Astrocyte (in vitro differentiated cells and primary cell): ENCODE data around the gene EPN2. TPM values are rescaled to one million over a fixed set of nuclear protein-coding genes. Genes with fewer than 3 reads are reported as not detected.
A peak's percentile ranks its signal among the peaks of the same experiment; 100 is the strongest.

Source experiments
- DNase-seq: peaks from one replicate; pipeline ENCODE4 v3.0.0-alpha.2; 2010; ENCODE audit warnings: low read depth
- FAIRE-seq: peaks from 2 replicates; lab custom pipeline; 2011; peaks lifted over from hg19 to GRCh38; lab: Jason Lieb, UNC
- H2AFZ ChIP-seq: 2 replicates; pipeline ENCODE4 v1.6.0; 2012; ENCODE audit warnings: low read depth, low read length, inconsistent platforms
- H3K27ac ChIP-seq: 2 replicates; pipeline ENCODE4 v1.5.1; 2011; ENCODE audit warnings: low read depth, low read length, inconsistent platforms
- H3K27me3 ChIP-seq: 2 replicates; pipeline ENCODE4 v1.6.0; 2011; ENCODE audit warnings: low read length, inconsistent platforms; ENCODE audit not compliant: insufficient read depth
- H3K36me3 ChIP-seq: 2 replicates; pipeline ENCODE4 v1.5.1; 2011; ENCODE audit warnings: low read length, inconsistent platforms; ENCODE audit not compliant: insufficient read depth
- H3K4me1 ChIP-seq: 2 replicates; pipeline ENCODE4 v1.5.1; 2011; ENCODE audit warnings: low read length, inconsistent platforms; ENCODE audit not compliant: insufficient read depth
- H3K4me2 ChIP-seq: 2 replicates; pipeline ENCODE4 v1.6.0; 2012; ENCODE audit warnings: low read length, inconsistent platforms
- H3K4me3 ChIP-seq: 2 replicates; pipeline ENCODE4 v1.5.1; 2011; ENCODE audit warnings: low read depth, mild to moderate bottlenecking, low read length, inconsistent platforms; ENCODE audit not compliant: insufficient read depth
- H3K79me2 ChIP-seq: 2 replicates; pipeline ENCODE4 v1.6.0; 2012; ENCODE audit warnings: mild to moderate bottlenecking, low read length, inconsistent platforms; ENCODE audit not compliant: insufficient read depth
- H3K9ac ChIP-seq: 2 replicates; pipeline ENCODE4 v1.6.0; 2012; ENCODE audit warnings: mild to moderate bottlenecking, low read length, inconsistent platforms
- H3K9me3 ChIP-seq: 2 replicates; pipeline ENCODE4 v1.5.1; 2012; ENCODE audit warnings: low read depth, mild to moderate bottlenecking, low read length, inconsistent platforms; ENCODE audit not compliant: insufficient read depth
- H4K20me1 ChIP-seq: 2 replicates; pipeline ENCODE4 v1.6.0; 2012; ENCODE audit warnings: low read length, inconsistent platforms; ENCODE audit not compliant: insufficient read depth
- H3K27ac Mint-ChIP-seq: one replicate; pipeline ENCODE4 v1.8.0; 2021; ENCODE audit warnings: mild to moderate bottlenecking, mixed read lengths; ENCODE audit not compliant: unreplicated experiment
- H3K27me3 Mint-ChIP-seq: one replicate; pipeline ENCODE4 v1.8.0; 2021; ENCODE audit warnings: low read depth, mixed read lengths; ENCODE audit not compliant: unreplicated experiment
- H3K36me3 Mint-ChIP-seq: one replicate; pipeline ENCODE4 v1.8.0; 2021; ENCODE audit warnings: low read depth, mixed read lengths; ENCODE audit not compliant: unreplicated experiment
- H3K4me1 Mint-ChIP-seq: one replicate; pipeline ENCODE4 v1.8.0; 2021; ENCODE audit warnings: low read depth, mixed read lengths; ENCODE audit not compliant: unreplicated experiment
- H3K4me3 Mint-ChIP-seq: one replicate; pipeline ENCODE4 v1.8.0; 2021; ENCODE audit warnings: mild to moderate bottlenecking, moderate library complexity, mixed read lengths; ENCODE audit not compliant: unreplicated experiment
- H3K9me3 Mint-ChIP-seq: one replicate; pipeline ENCODE4 v1.8.0; 2021; ENCODE audit warnings: mild to moderate bottlenecking, mixed read lengths; ENCODE audit not compliant: unreplicated experiment
- CTCF ChIP-seq: IDR thresholded peaks from 2 replicates; pipeline ENCODE4 v1.5.1; 2011; ENCODE audit warnings: low read depth, mild to moderate bottlenecking, inconsistent platforms, low read length, moderate library complexity; ENCODE audit not compliant: insufficient read depth
- EZH2 ChIP-seq: IDR thresholded peaks from 2 replicates; pipeline ENCODE4 v1.6.1; 2012; ENCODE audit warnings: mild to moderate bottlenecking, low read length, inconsistent platforms; ENCODE audit not compliant: insufficient read depth
- total RNA-seq: library from RNA; stranded (reverse); gene quantifications from 2 replicates; pipeline ENCODE4 v1.2.1, GENCODE V29; 2021

The EPN2 gene
- total RNA-seq, 1 donor from 2014 or later = 48.7 TPM

DNA sequence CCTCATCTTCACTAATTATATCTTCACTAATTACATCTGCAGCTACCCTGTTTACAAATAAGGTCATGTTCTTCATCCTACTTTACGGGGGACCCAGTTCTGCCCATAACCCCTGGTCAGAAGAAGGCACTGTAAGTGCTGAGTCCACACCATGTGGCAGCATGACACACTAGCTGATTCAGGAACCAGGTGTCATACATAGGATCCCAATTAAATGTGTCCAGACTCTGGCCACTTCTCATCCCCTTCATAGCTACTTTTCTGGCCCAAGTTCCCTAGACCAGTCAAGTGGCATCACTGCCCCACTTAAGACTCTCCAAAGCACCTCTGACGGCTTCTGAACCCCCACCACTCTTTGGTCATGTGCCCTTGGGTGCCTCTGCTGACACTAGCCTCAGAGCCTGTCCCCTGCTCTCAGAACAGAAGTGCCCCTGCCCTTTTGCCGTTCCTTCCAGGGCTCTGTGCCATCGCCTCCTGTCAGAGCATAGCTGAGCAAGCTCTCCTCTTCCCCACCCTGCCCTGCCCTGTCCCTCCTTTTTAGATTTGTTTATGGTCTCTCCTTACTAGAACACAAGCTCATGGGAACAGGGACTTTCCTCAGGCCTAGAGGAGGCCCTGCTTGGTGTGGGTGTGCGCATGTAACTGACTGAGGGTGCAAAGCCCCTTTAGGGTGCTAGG, 64.2 kb downstream of the EPN2 start:
- TF ChIP-seq CTCF (no peak), EZH2 (no peak)
- Mint-ChIP-seq H3K27me3 (no peaks in the 10 kb centered on the region), H3K4me1 (peaks cover 28% of the 10 kb centered on the region), H3K36me3 (peaks cover 8% of the 10 kb centered on the region), H3K4me3 (no peak overlapping the region), H3K27ac (no peak overlapping the region), H3K9me3 (no peaks in the 10 kb centered on the region)
- FAIRE-seq (no peak), DNase-seq (no peak)
- H3K9me3 ChIP-seq = no peaks in the 10 kb centered on the region
- H4K20me1 ChIP-seq = peaks cover 81% of the 10 kb centered on the region
- H3K79me2 ChIP-seq = peaks cover 44% of the 10 kb centered on the region
- no peaks in the 10 kb centered on the region for H3K27me3 ChIP-seq
- no peak overlapping the region for H3K9ac ChIP-seq
- H3K4me2 ChIP-seq = no peak overlapping the region
- no peak overlapping the region for H3K4me3 ChIP-seq
- H3K27ac ChIP-seq = no peak overlapping the region
- no peaks in the 10 kb centered on the region for H3K36me3 ChIP-seq
- H3K4me1 ChIP-seq = peaks cover 17% of the 10 kb centered on the region
- H2AFZ ChIP-seq = no peak overlapping the region

DNA sequence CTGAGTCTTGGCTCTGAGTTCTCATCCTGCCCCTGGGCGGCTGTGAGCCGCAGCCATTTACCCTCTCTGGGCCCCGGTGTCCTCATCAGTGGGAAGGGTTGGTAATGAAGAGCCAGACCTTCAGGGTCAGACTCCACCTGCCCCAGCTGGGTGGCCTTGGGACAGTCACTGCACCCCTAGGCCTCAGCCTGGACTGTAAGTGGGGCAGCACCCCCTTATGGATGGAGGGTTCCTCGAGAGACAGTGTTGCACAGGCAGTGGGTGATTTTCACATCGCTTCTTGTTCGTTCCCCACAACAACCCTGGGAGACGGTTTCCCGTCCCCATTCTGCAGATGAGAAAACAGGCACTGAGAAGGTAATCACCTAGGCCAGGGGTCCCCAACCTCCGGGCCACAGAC, 64.8 kb downstream of the EPN2 start:
- no peaks in the 10 kb centered on the region for H3K9me3 Mint-ChIP-seq
- no peaks in the 10 kb centered on the region for H3K27me3 Mint-ChIP-seq
- no peaks in the 10 kb centered on the region for H3K27me3 ChIP-seq
- DNase-seq (no peak), FAIRE-seq (no peak)
- peaks cover 8% of the 10 kb centered on the region for H3K36me3 Mint-ChIP-seq
- H3K27ac Mint-ChIP-seq = no peak overlapping the region
- H4K20me1 ChIP-seq = peaks cover 81% of the 10 kb centered on the region
- no peaks in the 10 kb centered on the region for H3K36me3 ChIP-seq
- no peak overlapping the region for H3K4me3 Mint-ChIP-seq
- H3K9me3 ChIP-seq = no peaks in the 10 kb centered on the region
- TF ChIP-seq EZH2 (no peak), CTCF (no peak)
- peaks cover 17% of the 10 kb centered on the region for H3K4me1 ChIP-seq
- no peak overlapping the region for H2AFZ ChIP-seq
- no peak overlapping the region for H3K4me3 ChIP-seq
- no peak overlapping the region for H3K4me2 ChIP-seq
- peaks cover 28% of the 10 kb centered on the region for H3K4me1 Mint-ChIP-seq
- no peak overlapping the region for H3K9ac ChIP-seq
- H3K27ac ChIP-seq = no peak overlapping the region
- H3K79me2 ChIP-seq = peaks cover 40% of the 10 kb centered on the region

DNA sequence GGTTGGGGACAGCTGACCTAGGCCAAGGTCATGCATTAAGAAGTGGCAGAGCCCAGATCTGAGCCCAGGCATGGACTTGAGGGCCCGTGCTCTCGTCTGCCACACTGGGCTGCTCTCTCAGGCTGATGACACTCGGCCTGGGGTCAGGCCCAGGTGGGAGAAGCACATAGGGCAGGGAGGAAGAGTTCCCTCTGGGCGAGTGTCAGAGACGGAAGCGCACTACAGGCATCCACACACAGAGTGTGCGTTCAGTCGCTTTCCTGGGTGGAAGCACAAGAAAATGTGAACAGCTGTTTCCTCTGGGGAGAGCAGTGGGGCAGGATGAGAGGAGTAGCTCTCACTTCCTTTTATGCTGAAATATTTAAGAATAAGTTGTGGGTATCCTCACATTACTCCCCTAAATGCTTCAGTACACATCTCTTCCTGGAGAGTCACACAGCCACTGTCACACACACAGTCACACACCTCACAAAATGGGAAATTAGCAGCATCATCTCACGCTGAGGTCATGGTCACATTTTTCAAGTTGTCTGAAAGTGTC, 65.7 kb downstream of the EPN2 start:
- FAIRE-seq (no peak), DNase-seq (no peak)
- H3K4me1 Mint-ChIP-seq = peaks cover 28% of the 10 kb centered on the region
- H3K36me3 Mint-ChIP-seq = peaks cover 5% of the 10 kb centered on the region
- Histone ChIP-seq H3K9ac (peak overlapping the region; percentile 22), H3K9me3 (no peaks in the 10 kb centered on the region), H3K4me2 (no peak overlapping the region), H3K27me3 (no peaks in the 10 kb centered on the region), H3K4me3 (no peak overlapping the region), H3K4me1 (peaks cover 17% of the 10 kb centered on the region), H3K36me3 (no peaks in the 10 kb centered on the region), H3K27ac (no peak overlapping the region), H2AFZ (no peak overlapping the region), H4K20me1 (peaks cover 78% of the 10 kb centered on the region), H3K79me2 (peaks cover 35% of the 10 kb centered on the region)
- H3K9me3 Mint-ChIP-seq = no peaks in the 10 kb centered on the region
- no peak overlapping the region for H3K27ac Mint-ChIP-seq
- H3K27me3 Mint-ChIP-seq = no peaks in the 10 kb centered on the region
- TF ChIP-seq EZH2 (no peak), CTCF (no peak)
- no peak overlapping the region for H3K4me3 Mint-ChIP-seq
